ENCODE data around the gene MAML2.

Gene MAML2

DNA sequence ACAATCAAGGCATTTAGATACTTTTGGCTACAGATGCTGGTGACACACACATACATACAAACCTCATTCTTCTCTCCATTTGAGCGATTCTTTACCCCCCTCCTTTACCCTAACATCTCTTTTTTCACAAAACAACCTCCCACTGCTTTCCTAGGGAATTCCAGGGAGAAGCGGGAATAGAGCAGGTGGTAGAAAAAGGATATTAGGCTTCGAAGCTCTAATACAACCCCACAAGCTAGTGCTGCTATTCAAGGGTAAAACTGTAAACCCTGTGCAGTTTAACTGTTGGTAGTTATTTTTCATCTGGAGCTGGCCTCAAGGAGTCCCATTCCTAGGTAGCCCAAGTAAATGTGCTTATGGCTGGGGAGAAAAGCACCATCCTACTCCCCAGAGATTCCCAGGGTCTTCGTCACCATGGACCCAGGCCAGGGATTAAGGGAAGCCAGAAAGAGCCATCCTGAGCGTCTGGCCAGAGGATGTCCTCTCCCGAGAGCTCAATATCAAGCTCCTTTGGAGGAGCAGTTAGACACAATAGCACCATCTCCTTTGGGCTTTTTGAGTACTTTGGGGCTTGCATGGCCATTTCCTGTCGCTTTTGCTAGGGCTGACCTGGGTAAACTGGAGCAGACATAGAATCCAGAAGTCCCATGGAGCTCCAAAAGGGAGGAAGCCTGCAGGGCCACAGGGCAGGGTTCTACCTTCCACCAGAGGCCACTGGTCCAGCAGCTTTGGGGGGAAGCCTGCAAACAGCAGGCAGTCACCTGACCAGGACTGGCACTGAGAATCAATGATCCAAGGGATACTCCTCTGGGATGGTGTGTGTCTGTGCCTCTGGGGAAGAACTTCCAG lies 3.1 kb downstream of the MAML2 start:
- no peak for DNase-seq (ENCODE audit: low read depth in 3 of 3)

- no peak for DNase-seq (ENCODE audit: low read depth in 3 of 3)
Measured at GRCh38 chr11:96338910-96339705, 3.9 kb downstream of the MAML2 start.

DNA sequence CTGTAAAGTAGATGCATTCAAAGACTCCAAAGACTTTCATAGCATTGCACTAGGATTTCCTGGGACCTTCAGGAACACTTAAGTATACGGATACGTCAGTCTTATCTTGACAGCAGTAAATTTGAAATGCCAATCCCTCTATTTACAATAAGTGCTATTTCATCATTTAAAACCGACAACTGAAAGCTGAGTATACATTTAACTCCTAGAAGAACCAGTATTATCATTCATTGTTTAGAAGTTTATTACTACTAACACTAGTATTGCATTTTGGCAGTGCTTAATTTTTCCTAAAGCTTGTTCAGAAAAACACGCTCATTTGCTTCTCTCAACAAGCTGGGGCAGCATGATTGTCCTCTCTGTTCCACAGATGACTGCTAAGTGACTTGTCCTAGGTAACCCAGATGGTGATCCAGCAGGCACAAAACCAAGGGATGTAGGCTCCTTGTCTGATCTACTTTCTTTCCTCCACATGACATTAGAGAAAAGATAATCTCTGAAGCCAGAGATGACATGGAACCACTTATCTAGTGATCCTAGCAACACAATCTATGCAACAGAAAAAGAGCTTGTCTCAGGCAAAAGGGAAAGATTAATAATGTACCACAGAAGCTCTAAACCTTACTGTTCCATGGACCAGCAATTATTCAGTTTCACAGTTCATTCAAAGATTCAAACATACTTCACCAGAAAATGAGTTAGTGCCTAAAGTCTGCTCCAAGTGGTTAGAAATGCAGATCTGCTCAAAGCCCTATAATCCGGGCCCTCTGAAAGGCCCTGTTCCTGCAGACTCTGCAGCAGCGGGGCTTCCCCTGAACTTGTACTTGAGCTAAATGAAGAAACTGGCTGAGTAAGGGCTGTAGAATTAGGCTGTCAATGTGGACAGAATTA lies 5.2 kb downstream of the MAML2 start:
- DNase-seq (ENCODE audit: low read depth in 3 of 3), result no peak

- DNase-seq (ENCODE audit: low read depth in 3 of 3), result no peak
Measured at GRCh38 chr11:96335388-96335787, 7.6 kb downstream of the MAML2 start.

GRCh38 chr11:96334219-96334618 lies 8.8 kb downstream of the MAML2 start:
- DNase-seq (ENCODE audit: low read depth in 3 of 3), result no peak

DNA sequence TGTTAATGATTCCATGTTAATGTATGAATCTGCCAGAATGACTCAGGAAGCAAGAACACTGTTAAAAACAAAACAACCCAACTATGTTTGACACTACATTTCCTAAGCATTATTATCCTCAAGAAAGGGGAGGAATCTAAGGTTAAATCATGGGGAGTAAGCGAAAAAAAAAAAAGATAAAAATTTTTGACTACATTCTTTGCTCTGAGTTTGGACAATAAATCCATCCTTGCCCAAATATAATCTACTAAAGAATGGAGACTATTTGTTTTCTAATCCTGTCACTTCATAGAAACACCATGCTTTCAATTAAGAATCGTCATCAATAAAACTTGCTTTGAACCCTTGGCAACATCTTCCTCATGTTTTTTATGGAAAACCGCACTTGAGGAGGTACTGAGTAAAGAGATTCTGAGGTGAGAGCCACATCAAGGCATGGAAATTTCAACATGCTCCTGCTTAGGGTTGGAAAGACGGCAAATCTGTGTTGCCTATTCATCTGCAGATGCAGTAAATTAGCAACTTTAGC lies 9.7 kb downstream of the MAML2 start:
- DNase-seq (ENCODE audit: low read depth in 3 of 3), result no peak

GRCh38 chr11:96332126-96332771 lies 10.7 kb downstream of the MAML2 start:
- DNase-seq (ENCODE audit: low read depth in 3 of 3), result no peak

DNA sequence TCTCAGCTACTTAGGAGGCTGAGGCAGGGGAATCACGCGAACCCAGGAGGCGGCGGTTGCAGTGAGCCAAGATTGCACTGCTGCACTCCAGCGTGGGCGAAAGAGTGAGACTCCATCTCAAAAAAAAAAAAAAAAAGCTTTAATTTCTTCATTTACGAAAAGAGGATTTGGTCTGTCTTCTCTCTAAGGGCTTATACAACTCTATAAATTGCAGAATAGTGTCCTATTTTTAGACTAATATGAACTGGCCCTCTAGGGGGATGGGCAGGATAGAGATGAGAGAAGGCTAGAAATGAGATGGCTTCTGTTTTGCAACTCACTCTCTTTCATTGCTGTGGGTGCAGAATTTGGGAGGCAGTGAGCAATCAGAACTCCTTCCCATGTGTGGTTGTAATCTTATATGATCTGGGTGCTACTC lies 11.3 kb downstream of the MAML2 start:
- no peak for DNase-seq (ENCODE audit: low read depth in 3 of 3)

DNA sequence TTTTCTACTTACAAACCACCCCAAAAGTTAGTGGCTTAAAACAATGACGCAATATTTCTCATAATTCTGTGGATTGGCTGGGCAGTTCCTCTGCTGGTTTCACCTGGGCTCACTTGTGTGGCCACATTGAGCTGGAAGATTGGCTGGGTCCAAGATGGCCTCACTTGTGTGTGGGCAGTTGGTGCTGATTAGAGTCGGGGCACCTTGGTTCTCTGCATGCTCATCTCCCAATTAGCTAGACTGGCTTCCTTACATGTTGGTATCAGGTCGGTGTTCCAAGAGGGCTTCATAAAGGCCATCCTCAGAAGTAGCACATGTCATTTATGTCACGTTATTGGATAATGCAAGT lies 12.5 kb downstream of the MAML2 start:
- DNase-seq (ENCODE audit: low read depth in 3 of 3), result no peak

DNA sequence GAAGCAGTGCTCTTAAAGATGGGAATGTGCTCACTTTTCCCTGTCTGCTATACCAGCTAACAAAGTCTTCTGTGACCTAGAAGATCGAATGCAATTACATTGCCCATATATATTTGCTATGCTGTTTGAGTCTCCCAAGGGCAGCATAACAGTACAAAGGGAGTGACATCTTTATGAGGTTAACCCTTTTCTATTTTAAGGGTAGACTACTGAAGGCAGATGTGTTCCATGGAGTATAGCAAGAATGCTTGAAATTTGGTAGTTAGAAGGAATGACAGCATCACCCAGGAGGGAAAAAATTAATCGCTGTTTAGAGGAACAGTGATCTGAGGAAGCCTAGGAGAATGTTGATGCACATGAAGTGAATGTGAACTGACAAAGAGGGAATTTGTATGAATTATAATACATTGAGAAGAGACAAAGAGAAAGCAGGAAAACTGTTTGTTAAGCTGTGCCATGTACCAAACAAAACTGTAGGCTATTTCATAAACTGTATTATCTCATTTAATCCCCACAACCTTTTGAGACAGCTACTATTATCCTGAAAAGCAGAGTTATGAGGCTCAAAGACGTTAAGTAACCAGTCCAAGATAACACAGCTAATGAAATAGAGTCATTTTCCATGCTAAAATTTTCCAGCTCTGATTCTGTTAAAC lies 13.0 kb downstream of the MAML2 start:
- no peak for DNase-seq (ENCODE audit: low read depth in 3 of 3)

DNA sequence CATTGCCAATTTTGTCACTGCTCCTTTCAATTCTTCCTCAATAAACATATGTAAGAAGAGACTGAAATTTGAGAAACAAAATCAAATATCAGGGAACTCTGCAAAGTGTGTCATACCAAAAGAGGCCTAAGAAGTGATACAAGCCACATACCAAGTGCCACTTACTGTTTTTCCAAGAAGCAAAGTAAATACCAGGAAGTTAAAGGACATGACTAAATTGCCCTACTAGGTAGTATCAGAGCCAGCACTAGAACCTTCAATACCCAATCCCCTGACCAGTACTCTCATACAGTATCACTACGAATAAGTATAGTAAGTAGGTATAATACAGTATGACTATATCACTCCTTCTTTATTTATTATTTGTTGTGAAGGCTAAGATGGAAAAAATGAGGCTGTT lies 13.6 kb downstream of the MAML2 start:
- no peak for DNase-seq (ENCODE audit: low read depth in 3 of 3)

DNA sequence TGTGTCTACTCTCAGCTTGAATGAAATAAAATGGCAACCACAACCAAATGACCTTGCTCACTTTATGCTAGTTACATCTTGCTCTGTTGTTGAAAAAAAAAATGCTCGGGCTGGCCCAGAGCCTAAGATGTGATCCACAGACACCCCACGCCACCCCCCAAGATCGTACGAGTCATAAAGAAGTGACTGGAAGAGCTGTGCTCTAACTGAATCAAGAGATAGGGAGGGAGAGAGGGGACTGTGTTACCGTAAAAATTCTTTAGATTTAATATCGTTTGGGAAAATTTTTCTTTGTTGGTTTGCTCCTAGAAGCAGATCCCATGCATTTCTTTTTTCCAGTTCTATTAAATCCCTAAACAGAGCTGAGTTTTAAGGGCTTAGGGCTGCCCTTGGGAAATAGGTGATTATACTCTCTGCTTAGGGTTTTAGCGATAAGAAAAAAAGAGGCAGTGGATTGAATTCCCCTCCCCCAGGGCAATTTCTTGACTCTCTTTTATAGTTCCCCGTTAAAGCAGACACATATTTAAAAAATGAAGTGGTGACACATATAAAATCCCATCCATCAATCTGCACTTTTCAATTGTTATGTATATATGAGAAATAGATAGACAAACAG lies 14.5 kb downstream of the MAML2 start:
- DNase-seq (ENCODE audit: low read depth in 3 of 3), result no peak

- no peak for DNase-seq (ENCODE audit: low read depth in 3 of 3)
Measured at GRCh38 chr11:96326959-96327358, 16.0 kb downstream of the MAML2 start.

GRCh38 chr11:96324912-96325311 lies 18.1 kb downstream of the MAML2 start:
- no peak for DNase-seq (ENCODE audit: low read depth in 3 of 3)

DNA sequence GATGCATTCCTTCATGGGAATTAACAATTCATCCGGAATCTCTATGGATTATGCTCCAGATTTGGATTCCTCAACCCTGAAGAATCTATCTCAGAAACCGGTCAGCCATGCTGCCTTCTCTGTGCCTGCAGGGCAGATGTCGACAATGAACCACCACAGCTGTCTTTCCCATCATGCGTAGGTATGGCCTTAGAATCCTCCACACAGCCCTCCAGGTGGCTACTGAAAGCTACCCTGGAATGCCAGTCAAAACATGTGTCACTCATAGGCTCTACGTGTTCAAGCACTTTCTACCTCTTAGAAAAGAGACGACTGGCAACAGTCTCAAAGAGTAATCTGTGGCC lies 19.4 kb downstream of the MAML2 start:
- DNase-seq (ENCODE audit: low read depth in 3 of 3), result no peak

DNA sequence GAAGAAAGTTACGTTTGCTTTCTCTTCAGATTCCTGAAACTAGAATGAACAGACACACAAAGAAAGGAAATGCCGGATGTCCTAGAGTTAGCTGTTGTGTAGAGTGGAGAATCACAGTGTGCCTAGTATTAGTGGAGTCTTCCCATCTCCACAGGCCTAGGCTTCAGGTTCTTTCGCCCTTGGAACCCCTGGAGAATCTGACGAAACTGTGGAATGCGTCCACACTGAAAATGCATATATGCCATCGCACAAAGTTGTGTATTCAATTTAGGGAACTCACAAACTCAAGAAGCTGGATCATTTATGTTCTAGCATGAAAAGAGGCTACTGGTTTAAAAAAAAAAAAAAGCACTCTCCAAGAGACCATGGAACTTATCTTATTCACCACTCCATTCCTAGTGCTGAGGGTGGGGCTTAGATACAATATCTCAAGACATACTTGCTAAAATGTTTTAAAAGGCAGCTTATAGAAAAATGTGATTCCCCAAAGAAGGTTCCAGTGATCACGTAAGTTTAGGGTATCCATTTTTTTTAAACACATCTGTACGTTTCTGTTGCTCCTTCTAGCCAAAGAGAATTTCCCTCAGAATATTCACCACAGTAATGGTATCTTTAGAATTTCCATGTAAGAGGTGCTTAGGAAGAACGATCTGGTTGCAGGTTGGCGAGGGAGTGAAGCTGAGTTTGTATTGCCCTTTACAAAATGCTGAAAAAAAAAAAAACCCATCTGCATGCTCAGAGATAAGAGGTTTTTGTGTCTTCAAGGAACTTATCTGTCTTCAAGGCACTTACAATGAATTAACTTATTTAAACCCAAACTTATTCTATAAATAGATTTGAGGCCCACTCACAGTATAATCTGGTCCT lies 20.0 kb downstream of the MAML2 start:
- DNase-seq (ENCODE audit: low read depth in 3 of 3), result no peak

DNA sequence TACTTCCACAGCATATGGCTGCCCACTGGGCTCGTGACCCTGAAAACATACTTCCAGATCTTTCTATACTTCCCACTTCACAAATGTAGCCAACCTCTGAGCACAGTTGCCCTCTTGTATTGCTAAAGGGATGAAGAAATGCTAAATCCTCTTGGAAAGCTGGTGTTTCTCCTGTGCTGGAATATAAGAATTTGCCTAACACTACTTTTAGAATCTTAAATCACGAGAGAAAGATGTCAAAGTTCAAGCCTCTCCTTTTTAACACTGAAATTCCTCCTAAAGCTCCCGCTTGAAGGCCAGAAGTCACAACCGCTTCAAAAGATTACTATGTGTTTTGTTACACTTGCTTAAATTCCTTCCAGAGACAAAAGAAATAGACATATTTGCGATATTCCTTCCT lies 21.9 kb downstream of the MAML2 start:
- DNase-seq (ENCODE audit: low read depth in 3 of 3), result no peak

- DNase-seq (ENCODE audit: low read depth in 3 of 3), result no peak
Measured at GRCh38 chr11:96319898-96320656, 22.9 kb downstream of the MAML2 start.

GRCh38 chr11:96318850-96319249 lies 24.1 kb downstream of the MAML2 start:
- no peak for DNase-seq (ENCODE audit: low read depth in 3 of 3)
